Hepatocyte (in vitro differentiated cells): ENCODE results near the gene MYH7. TPM values are rescaled to one million over a fixed set of nuclear protein-coding genes. Genes with fewer than 3 reads are reported as not detected.

Experiments used
- DNase-seq: peaks from one replicate; pipeline ENCODE4 v3.0.0-alpha.2; 2016; ENCODE audit warnings: low spot score
- H2AFZ ChIP-seq: fragments of 200-600 bp; sonication (generic); 2 replicates; pipeline ENCODE4 v1.6.0; 2016; ENCODE audit warnings: antibody characterized with exemption, mild to moderate bottlenecking
- H3K27ac ChIP-seq: fragments of 200-600 bp; sonication (generic); 2 replicates; pipeline ENCODE4 v1.5.1; 2016; ENCODE audit warnings: mild to moderate bottlenecking
- H3K27me3 ChIP-seq: fragments of 200-600 bp; sonication (generic); 2 replicates; pipeline ENCODE4 v1.6.1; 2016
- H3K36me3 ChIP-seq: fragments of 200-600 bp; sonication (generic); replicated peaks from 2 replicates; pipeline ENCODE4 v1.5.1; 2016; ENCODE audit warnings: low read depth; ENCODE audit not compliant: insufficient read depth
- H3K4me1 ChIP-seq: fragments of 200-600 bp; sonication (generic); 2 replicates; pipeline ENCODE4 v1.5.1; 2016; ENCODE audit warnings: mild to moderate bottlenecking, moderate library complexity; ENCODE audit not compliant: insufficient read depth
- H3K4me2 ChIP-seq: fragments of 200-600 bp; sonication (generic); 2 replicates; pipeline ENCODE4 v1.6.0; 2016
- H3K4me3 ChIP-seq: fragments of 200-600 bp; sonication (generic); 2 replicates; pipeline ENCODE4 v1.5.1; 2016; ENCODE audit warnings: mild to moderate bottlenecking
- H3K79me2 ChIP-seq: fragments of 200-600 bp; sonication (generic); 2 replicates; pipeline ENCODE4 v1.6.0; 2017; ENCODE audit warnings: mild to moderate bottlenecking
- H3K9me2 ChIP-seq: fragments of 200-600 bp; sonication (generic); replicated peaks from 2 replicates; pipeline ENCODE4 v1.6.0; 2017; ENCODE audit warnings: mild to moderate bottlenecking; ENCODE audit not compliant: insufficient read depth
- H3K9me3 ChIP-seq: fragments of 200-600 bp; sonication (generic); 2 replicates; pipeline ENCODE4 v1.5.1; 2016; ENCODE audit warnings: low read depth, mild to moderate bottlenecking
- H4K20me1 ChIP-seq: fragments of 200-600 bp; sonication (generic); 2 replicates; pipeline ENCODE4 v1.6.0; 2016; ENCODE audit warnings: mild to moderate bottlenecking; ENCODE audit not compliant: insufficient read depth, poor library complexity, severe bottlenecking
- EZH2 ChIP-seq: fragments of 200-600 bp; sonication (generic); IDR thresholded peaks from 2 replicates; pipeline ENCODE4 v1.6.1; 2016; ENCODE audit warnings: antibody characterized with exemption, mild to moderate bottlenecking, borderline replicate concordance
- EZH2phosphoT487 ChIP-seq: fragments of 200-600 bp; sonication (generic); IDR thresholded peaks from one replicate; pipeline ENCODE4 v1.6.1; 2018; ENCODE audit warnings: antibody characterized with exemption, mild to moderate bottlenecking, low read depth, moderate library complexity; ENCODE audit not compliant: unreplicated experiment, severe bottlenecking
- WGBS: methylation state at CpG from one replicate; pipeline ENCODE4 v1.1.6; 2016; ENCODE audit warnings: low lambda C conversion rate; ENCODE audit errors: missing lambda C conversion rate; 5-methylcytosine and 5-hydroxymethylcytosine counted together
- polyA plus RNA-seq: library from polyadenylated mRNA; unstranded; fragments of >200 nt; fragmentation: Nextera tagmentation; extraction: Ambion mirVana; gene quantifications from 2 replicates; pipeline ENCODE4 v1.2.1, GENCODE V29; 2016
- total RNA-seq: library from RNA; depleted of rRNA; stranded (reverse); fragments of >200 nt; gene quantifications from 2 replicates; pipeline ENCODE4 v1.2.3, GENCODE V29; 2014
- TF ChIP-seq, protein P1 (sequence below): fragments of 200-600 bp; sonication (generic); IDR thresholded peaks from 2 replicates; pipeline ENCODE4 v1.5.1; 2016; ENCODE audit warnings: antibody characterized with exemption, mild to moderate bottlenecking; ENCODE audit not compliant: poor library complexity

MYH7 gene
- total and polyA plus RNA-seq, 2 experiments from 2014 or later, result not detected

GRCh38 chr14:23385642-23386265, 49.7 kb downstream of the MYH7 start:
- TF ChIP-seq, protein P1, sequence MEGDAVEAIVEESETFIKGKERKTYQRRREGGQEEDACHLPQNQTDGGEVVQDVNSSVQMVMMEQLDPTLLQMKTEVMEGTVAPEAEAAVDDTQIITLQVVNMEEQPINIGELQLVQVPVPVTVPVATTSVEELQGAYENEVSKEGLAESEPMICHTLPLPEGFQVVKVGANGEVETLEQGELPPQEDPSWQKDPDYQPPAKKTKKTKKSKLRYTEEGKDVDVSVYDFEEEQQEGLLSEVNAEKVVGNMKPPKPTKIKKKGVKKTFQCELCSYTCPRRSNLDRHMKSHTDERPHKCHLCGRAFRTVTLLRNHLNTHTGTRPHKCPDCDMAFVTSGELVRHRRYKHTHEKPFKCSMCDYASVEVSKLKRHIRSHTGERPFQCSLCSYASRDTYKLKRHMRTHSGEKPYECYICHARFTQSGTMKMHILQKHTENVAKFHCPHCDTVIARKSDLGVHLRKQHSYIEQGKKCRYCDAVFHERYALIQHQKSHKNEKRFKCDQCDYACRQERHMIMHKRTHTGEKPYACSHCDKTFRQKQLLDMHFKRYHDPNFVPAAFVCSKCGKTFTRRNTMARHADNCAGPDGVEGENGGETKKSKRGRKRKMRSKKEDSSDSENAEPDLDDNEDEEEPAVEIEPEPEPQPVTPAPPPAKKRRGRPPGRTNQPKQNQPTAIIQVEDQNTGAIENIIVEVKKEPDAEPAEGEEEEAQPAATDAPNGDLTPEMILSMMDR, result no peak
- TF ChIP-seq EZH2, result no peak
- no peak for TF ChIP-seq EZH2phosphoT487
- no peaks in the 10 kb centered on the region for H4K20me1 ChIP-seq
- WGBS, result 89% methylated on average over 18 of the region's 18 CpGs
- no peak for DNase-seq
- H3K27me3 ChIP-seq, result no peaks in the 10 kb centered on the region
- no peak overlapping the region for H2AFZ ChIP-seq
- H3K4me3 ChIP-seq, result no peak overlapping the region
- no peaks in the 10 kb centered on the region for H3K4me1 ChIP-seq
- H3K4me2 ChIP-seq, result no peak overlapping the region
- no peaks in the 10 kb centered on the region for H3K79me2 ChIP-seq
- no peaks in the 10 kb centered on the region for H3K9me2 ChIP-seq
- no peaks in the 10 kb centered on the region for H3K36me3 ChIP-seq
- H3K27ac ChIP-seq, result no peak overlapping the region
- H3K9me3 ChIP-seq, result no peaks in the 10 kb centered on the region

DNA sequence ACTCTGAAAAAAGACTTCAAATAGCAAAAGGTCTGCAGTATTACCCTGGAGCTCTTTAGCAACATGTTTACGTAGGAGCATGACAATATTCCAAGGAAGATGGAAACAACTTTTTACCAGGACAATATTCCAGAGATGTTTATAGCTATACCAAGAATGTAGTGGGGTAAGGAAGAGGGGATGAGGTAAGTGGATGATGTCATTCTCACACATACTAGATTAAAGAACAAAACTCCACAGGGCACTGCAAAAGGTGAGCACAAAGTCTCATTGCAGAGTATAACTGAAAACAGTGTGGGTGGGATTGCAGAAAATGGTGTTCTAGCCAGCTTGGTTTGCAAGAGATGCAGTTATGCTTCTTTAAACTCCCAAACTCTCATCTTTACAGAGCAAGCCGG, 50.2 kb downstream of the MYH7 start:
- H3K79me2 ChIP-seq, result no peaks in the 10 kb centered on the region
- no peak overlapping the region for H3K4me3 ChIP-seq
- no peaks in the 10 kb centered on the region for H4K20me1 ChIP-seq
- H3K9me2 ChIP-seq, result no peaks in the 10 kb centered on the region
- H3K27ac ChIP-seq, result no peak overlapping the region
- H2AFZ ChIP-seq, result no peak overlapping the region
- H3K9me3 ChIP-seq, result no peaks in the 10 kb centered on the region
- H3K36me3 ChIP-seq, result no peaks in the 10 kb centered on the region
- H3K4me1 ChIP-seq, result no peaks in the 10 kb centered on the region
- WGBS, result 59% methylated on average over 2 of the region's 2 CpGs
- DNase-seq, result no peak
- H3K4me2 ChIP-seq, result no peak overlapping the region
- no peaks in the 10 kb centered on the region for H3K27me3 ChIP-seq
- TF ChIP-seq, protein P1, result no peak
- TF ChIP-seq EZH2phosphoT487, result no peak
- TF ChIP-seq EZH2, result no peak

DNA sequence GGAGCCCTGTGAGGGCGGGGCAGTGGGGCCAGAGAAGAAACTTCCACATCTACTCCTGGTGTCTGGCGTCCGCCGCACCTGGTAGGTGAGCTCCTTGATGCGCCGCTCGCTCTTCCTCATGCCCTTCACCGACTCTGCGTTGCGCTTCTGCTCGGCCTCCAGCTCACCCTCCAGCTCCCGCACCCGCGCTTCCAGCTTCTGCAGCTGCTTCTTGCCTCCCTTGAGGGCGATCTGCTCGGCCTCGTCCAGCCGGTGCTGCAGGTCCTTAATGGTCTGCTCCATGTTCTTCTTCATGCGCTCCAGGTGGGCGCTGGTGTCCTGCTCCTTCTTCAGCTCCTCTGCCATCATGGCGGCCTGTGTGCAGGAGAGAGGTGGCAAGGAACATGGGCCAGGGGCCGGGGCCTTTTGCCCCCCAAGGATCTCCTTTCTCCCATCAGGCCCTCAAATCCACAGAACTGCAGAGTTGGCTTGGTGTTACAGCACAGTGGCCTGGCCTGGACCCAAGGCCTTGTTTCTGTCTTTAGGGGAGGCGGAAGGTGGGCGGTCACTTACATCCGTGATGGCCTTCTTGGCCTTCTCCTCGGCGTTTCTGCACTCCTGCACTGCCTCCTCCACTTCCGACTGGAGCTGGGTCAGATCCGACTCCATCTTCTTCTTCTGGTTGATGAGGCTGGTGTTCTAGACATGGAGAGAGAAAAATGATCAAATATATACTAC, 50.9 kb downstream of the MYH7 start:
- H3K9me3 ChIP-seq, result no peaks in the 10 kb centered on the region
- H3K4me3 ChIP-seq, result no peak overlapping the region
- no peaks in the 10 kb centered on the region for H3K27me3 ChIP-seq
- no peaks in the 10 kb centered on the region for H3K79me2 ChIP-seq
- no peak overlapping the region for H3K4me2 ChIP-seq
- TF ChIP-seq EZH2 (no peak), EZH2phosphoT487 (no peak)
- TF ChIP-seq, protein P1, result no peak
- H3K9me2 ChIP-seq, result no peaks in the 10 kb centered on the region
- no peaks in the 10 kb centered on the region for H4K20me1 ChIP-seq
- WGBS, result 95% methylated on average over 28 of the region's 29 CpGs
- H2AFZ ChIP-seq, result no peak overlapping the region
- no peaks in the 10 kb centered on the region for H3K36me3 ChIP-seq
- H3K4me1 ChIP-seq, result no peaks in the 10 kb centered on the region
- H3K27ac ChIP-seq, result no peak overlapping the region
- no peak for DNase-seq
